ENCODE results near the gene DCAF6. TPM values are rescaled to one million over a fixed set of nuclear protein-coding genes. Genes with fewer than 3 reads are reported as not detected.

The DCAF6 gene
- total RNA-seq = 40.1 and 66.5 TPM in 2 replicates

GRCh38 chr1:167936068-167936929 is at the start of gene DCAF6:
DCAF6 (plus strand) TSS chr1:167936683; CDS start chr1:167936912, 229 bp downstream.

GRCh38 chr1:167913895-167914496 is 22.5 kb upstream of the DCAF6 start, which contains the start of gene ADCY10:
ADCY10 (minus strand) TSS chr1:167914134; CDS start chr1:167905140, 8,994 bp downstream.

GRCh38 chr1:167936930-167937708 is 636 bp downstream of the DCAF6 start, which contains the start of gene MPC2:
MPC2 (minus strand) TSS chr1:167937072; CDS start chr1:167935841, 1,231 bp downstream.

Other genes with a start within 250 kb of the DCAF6 start
- gene MPZL1, start 214.7 kb upstream of the DCAF6 start, total RNA-seq = 156 and 235 TPM in 2 replicates
- 0.05 and 0.30 TPM in 2 replicates for gene ADCY10, start 22.5 kb upstream of the DCAF6 start, total RNA-seq
- gene MPC2, start 389 bp downstream of the DCAF6 start, total RNA-seq = 14.3 and 15.4 TPM in 2 replicates
- gene GPR161, start 200.2 kb downstream of the DCAF6 start, total RNA-seq = 17.5 and 29.0 TPM in 2 replicates
- 36.4 and 43.7 TPM in 2 replicates for gene TIPRL, start 242.3 kb downstream of the DCAF6 start, total RNA-seq

Data from smooth muscle cell of the umbilical artery (primary cell).